Measurements from ENCODE around the gene VEGFA.

The VEGFA gene

GRCh38 chr6:43831191-43831590 lies 61.2 kb downstream of the VEGFA start:
- no peak for ATAC-seq

GRCh38 chr6:43833223-43833995 lies 63.4 kb downstream of the VEGFA start:
- ATAC-seq, result peak; percentile 85
- TF ChIP-seq PPARA (CRISPR knock-in tag; IDR thresholded peaks at IDR 0.05; ENCODE audit: borderline replicate concordance) (no peak), TOX (CRISPR knock-in tag; IDR thresholded peaks at IDR 0.05; ENCODE audit: borderline replicate concordance) (no peak), ZNF8 (CRISPR knock-in tag; IDR thresholded peaks at IDR 0.05) (no peak), POU6F1 (CRISPR knock-in tag; IDR thresholded peaks at IDR 0.05; ENCODE audit: borderline replicate concordance, low read depth) (no peak), BACH2 (CRISPR knock-in tag; IDR thresholded peaks at IDR 0.05; ENCODE audit: borderline replicate concordance) (no peak), ZFP30 (CRISPR knock-in tag; IDR thresholded peaks at IDR 0.05) (no peak), SNAI2 (CRISPR knock-in tag; IDR thresholded peaks at IDR 0.05) (no peak), RARB (CRISPR knock-in tag; IDR thresholded peaks at IDR 0.05) (no peak)
- TF ChIP-seq, protein P1, sequence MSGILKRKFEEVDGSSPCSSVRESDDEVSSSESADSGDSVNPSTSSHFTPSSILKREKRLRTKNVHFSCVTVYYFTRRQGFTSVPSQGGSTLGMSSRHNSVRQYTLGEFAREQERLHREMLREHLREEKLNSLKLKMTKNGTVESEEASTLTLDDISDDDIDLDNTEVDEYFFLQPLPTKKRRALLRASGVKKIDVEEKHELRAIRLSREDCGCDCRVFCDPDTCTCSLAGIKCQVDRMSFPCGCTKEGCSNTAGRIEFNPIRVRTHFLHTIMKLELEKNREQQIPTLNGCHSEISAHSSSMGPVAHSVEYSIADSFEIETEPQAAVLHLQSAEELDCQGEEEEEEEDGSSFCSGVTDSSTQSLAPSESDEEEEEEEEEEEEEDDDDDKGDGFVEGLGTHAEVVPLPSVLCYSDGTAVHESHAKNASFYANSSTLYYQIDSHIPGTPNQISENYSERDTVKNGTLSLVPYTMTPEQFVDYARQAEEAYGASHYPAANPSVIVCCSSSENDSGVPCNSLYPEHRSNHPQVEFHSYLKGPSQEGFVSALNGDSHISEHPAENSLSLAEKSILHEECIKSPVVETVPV (CRISPR knock-in tag; IDR thresholded peaks at IDR 0.05), result no peak
- TF ChIP-seq, protein P2, sequence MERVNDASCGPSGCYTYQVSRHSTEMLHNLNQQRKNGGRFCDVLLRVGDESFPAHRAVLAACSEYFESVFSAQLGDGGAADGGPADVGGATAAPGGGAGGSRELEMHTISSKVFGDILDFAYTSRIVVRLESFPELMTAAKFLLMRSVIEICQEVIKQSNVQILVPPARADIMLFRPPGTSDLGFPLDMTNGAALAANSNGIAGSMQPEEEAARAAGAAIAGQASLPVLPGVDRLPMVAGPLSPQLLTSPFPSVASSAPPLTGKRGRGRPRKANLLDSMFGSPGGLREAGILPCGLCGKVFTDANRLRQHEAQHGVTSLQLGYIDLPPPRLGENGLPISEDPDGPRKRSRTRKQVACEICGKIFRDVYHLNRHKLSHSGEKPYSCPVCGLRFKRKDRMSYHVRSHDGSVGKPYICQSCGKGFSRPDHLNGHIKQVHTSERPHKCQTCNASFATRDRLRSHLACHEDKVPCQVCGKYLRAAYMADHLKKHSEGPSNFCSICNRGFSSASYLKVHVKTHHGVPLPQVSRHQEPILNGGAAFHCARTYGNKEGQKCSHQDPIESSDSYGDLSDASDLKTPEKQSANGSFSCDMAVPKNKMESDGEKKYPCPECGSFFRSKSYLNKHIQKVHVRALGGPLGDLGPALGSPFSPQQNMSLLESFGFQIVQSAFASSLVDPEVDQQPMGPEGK (CRISPR knock-in tag; IDR thresholded peaks at IDR 0.05; ENCODE audit: borderline replicate concordance), result no peak
- TF ChIP-seq, protein P3, sequence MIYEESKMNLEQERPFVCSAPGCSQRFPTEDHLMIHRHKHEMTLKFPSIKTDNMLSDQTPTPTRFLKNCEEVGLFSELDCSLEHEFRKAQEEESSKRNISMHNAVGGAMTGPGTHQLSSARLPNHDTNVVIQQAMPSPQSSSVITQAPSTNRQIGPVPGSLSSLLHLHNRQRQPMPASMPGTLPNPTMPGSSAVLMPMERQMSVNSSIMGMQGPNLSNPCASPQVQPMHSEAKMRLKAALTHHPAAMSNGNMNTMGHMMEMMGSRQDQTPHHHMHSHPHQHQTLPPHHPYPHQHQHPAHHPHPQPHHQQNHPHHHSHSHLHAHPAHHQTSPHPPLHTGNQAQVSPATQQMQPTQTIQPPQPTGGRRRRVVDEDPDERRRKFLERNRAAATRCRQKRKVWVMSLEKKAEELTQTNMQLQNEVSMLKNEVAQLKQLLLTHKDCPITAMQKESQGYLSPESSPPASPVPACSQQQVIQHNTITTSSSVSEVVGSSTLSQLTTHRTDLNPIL (CRISPR knock-in tag; IDR thresholded peaks at IDR 0.05; ENCODE audit: low read depth), result no peak

More at GRCh38 chr6:43831191-43831590, 61.2 kb downstream of the VEGFA start:
- TF ChIP-seq ZC3H10 (CRISPR knock-in tag; IDR thresholded peaks at IDR 0.05), result no peak

DNA sequence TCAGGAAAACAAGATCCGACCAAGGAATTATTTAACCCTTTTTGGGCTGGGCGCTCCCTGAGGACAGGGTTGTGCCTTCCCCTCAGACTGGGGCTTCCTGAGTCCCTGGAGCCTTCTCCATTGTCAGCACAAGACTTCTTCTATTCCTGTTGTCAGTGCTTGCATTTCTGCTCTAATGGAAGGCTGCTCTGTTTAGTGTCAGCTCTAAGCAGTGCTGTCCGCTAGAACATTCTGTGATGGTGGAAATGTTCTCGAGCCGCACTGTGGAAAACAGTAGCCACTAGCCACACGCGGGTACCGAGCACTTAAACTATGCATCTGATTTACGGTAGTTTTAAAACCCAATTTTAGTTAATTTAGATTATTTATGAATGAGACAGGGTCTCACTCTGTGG lies 64.0 kb downstream of the VEGFA start:
- no peak for TF ChIP-seq RARB (CRISPR knock-in tag; IDR thresholded peaks at IDR 0.05)
- TF ChIP-seq, protein P3 (CRISPR knock-in tag; IDR thresholded peaks at IDR 0.05; ENCODE audit: low read depth), result no peak
- TF ChIP-seq ZFP3 (CRISPR knock-in tag; IDR thresholded peaks at IDR 0.05), result no peak
- no peak for TF ChIP-seq ISL1 (CRISPR knock-in tag; IDR thresholded peaks at IDR 0.05)
- no peak for TF ChIP-seq TSHZ2 (CRISPR knock-in tag; IDR thresholded peaks at IDR 0.05)
- ATAC-seq, result no peak

DNA sequence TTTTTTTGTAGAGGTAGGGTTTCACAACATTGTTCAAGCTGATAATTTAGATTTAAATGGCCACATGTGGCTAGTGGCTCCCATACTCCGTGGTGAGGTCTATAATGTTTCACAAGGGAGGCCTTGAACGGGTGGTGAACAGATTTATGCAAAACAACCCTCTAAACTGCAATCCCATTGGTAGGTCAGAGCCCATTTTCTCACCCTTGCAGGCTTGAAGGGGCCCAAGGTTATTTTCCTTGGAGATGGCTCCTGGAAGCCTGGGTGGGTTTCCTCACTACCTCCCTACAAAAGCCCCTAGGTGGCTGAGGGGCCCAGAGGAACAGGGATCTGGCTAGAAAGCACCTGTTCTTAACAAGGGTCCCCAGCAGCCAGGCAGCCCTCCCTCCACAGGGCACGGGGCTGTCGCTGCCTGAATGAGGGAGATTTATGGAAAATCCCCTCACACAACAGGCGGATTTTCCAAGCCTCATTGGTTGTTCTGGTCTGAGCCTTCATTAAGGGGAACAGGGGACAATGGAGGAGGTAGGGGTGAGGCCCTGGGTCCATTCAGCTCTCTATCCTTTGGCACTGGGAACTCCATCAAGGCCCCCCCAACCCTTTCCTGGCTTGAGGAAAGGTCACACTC lies 64.6 kb downstream of the VEGFA start:
- no peak for ATAC-seq
- TF ChIP-seq ARNTL (CRISPR knock-in tag; IDR thresholded peaks at IDR 0.05; ENCODE audit: borderline replicate concordance, low read depth), result no peak
- no peak for TF ChIP-seq ZNF8 (CRISPR knock-in tag; IDR thresholded peaks at IDR 0.05)
- no peak for TF ChIP-seq PPARA (CRISPR knock-in tag; IDR thresholded peaks at IDR 0.05; ENCODE audit: borderline replicate concordance)
- TF ChIP-seq GLIS3 (CRISPR knock-in tag; IDR thresholded peaks at IDR 0.05), result no peak
- TF ChIP-seq OSR1 (CRISPR knock-in tag; IDR thresholded peaks at IDR 0.05), result no peak
- TF ChIP-seq POU6F1 (CRISPR knock-in tag; IDR thresholded peaks at IDR 0.05; ENCODE audit: borderline replicate concordance, low read depth), result no peak
- no peak for TF ChIP-seq ZNF70 (CRISPR knock-in tag; IDR thresholded peaks at IDR 0.05)
- TF ChIP-seq, protein P3 (CRISPR knock-in tag; IDR thresholded peaks at IDR 0.05; ENCODE audit: low read depth), result no peak
- TF ChIP-seq ZFP3 (CRISPR knock-in tag; IDR thresholded peaks at IDR 0.05), result no peak
- TF ChIP-seq ZFP30 (CRISPR knock-in tag; IDR thresholded peaks at IDR 0.05), result no peak
- TF ChIP-seq ZNF565 (CRISPR knock-in tag; conservative IDR thresholded peaks at IDR 0.05; ENCODE audit: low read depth), result no peak

All from SK-N-SH treated with all-trans-retinoic acid at 6 μM for 48 hours (cell line).